SKM-1 (cell line): ENCODE measurements around the gene FREM3.
"Not testable (repeated sequence)": the region's sequence is repeated elsewhere in the genome, so short reads cannot be mapped to it uniquely, and the experiment has no call there.

Experiments used
- DNase-seq: peaks from one replicate; lab custom pipeline; 2025; ENCODE audit not compliant: unreplicated experiment; lab: John Stamatoyannopoulos, UW

FREM3 gene

GRCh38 chr4:143586080-143586479, 114.4 kb downstream of the FREM3 start:
- no peak for DNase-seq

GRCh38 chr4:143585548-143585947, 114.9 kb downstream of the FREM3 start:
- no peak for DNase-seq

GRCh38 chr4:143581331-143581946, 119.0 kb downstream of the FREM3 start:
- DNase-seq = no peak

GRCh38 chr4:143575331-143575730, 125.1 kb downstream of the FREM3 start:
- no peak for DNase-seq

- DNase-seq = no peak
Observed at GRCh38 chr4:143564472-143564871, 136.0 kb downstream of the FREM3 start.

GRCh38 chr4:143559757-143560147, 140.7 kb downstream of the FREM3 start:
- no peak for DNase-seq

- no peak for DNase-seq
Observed at GRCh38 chr4:143558823-143559756, 141.4 kb downstream of the FREM3 start.

- DNase-seq = no peak
Observed at GRCh38 chr4:143558286-143558685, 142.2 kb downstream of the FREM3 start.

- DNase-seq = no peak
Observed at GRCh38 chr4:143555676-143556075, 144.8 kb downstream of the FREM3 start.

GRCh38 chr4:143554728-143555597, 145.5 kb downstream of the FREM3 start:
- DNase-seq = no peak

GRCh38 chr4:143549928-143550327, 150.5 kb downstream of the FREM3 start:
- no peak for DNase-seq

- DNase-seq = no peak
Observed at GRCh38 chr4:143539670-143540023, 160.8 kb downstream of the FREM3 start.

- DNase-seq = no peak
Observed at GRCh38 chr4:143538979-143539669, 161.4 kb downstream of the FREM3 start.

GRCh38 chr4:143531788-143532491, 168.5 kb downstream of the FREM3 start:
- no peak for DNase-seq

GRCh38 chr4:143531380-143531779, 169.1 kb downstream of the FREM3 start:
- DNase-seq = no peak

GRCh38 chr4:143528046-143528445, 172.4 kb downstream of the FREM3 start:
- not testable (repeated sequence) for DNase-seq
